ENCODE measurements around the gene SLC46A2. TPM values are rescaled to one million over a fixed set of nuclear protein-coding genes. Genes with fewer than 3 reads are reported as not detected.

Gene SLC46A2
- polyA plus RNA-seq, 1 experiment = not detected

DNA sequence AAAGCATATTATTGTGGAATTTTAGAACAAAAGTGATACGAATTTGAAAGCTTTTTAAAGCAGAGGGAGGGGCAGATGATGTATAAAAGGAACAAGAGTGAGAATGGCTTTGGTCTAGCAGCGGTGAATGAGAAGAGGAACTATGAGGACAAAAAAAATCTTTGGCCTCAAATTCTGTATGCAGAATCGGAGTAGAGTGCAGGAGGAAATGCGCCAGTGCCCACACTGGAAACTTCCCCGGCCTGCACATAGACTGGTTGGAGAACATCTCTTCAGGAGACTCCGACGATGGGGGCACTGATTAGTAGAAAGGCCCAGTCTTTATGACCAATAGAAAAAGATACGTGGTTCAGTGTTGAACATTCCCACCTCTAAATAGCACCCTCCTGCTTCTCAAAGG, 51.3 kb downstream of the SLC46A2 start:
- peaks cover 3% of the 10 kb centered on the region for H3K36me3 ChIP-seq (ENCODE audit: control insufficient read depth, insufficient read depth, low read length)
- CTCF ChIA-PET = interaction anchor here (0.6 to 2.1 kb wide), 6 partner anchors 9 to 64 kb away, joined by 3 to 12 read pairs (median 4); no protein-coding TSS in a partner anchor
- DNase-seq (ENCODE audit: low read depth) = no peak
- H3K4me3 ChIP-seq (ENCODE audit: low read depth, low read length) = no peak overlapping the region
- H3K27me3 ChIP-seq (ENCODE audit: control insufficient read depth, insufficient read depth, low read length) = no peaks in the 10 kb centered on the region
- TF ChIP-seq, protein P1, sequence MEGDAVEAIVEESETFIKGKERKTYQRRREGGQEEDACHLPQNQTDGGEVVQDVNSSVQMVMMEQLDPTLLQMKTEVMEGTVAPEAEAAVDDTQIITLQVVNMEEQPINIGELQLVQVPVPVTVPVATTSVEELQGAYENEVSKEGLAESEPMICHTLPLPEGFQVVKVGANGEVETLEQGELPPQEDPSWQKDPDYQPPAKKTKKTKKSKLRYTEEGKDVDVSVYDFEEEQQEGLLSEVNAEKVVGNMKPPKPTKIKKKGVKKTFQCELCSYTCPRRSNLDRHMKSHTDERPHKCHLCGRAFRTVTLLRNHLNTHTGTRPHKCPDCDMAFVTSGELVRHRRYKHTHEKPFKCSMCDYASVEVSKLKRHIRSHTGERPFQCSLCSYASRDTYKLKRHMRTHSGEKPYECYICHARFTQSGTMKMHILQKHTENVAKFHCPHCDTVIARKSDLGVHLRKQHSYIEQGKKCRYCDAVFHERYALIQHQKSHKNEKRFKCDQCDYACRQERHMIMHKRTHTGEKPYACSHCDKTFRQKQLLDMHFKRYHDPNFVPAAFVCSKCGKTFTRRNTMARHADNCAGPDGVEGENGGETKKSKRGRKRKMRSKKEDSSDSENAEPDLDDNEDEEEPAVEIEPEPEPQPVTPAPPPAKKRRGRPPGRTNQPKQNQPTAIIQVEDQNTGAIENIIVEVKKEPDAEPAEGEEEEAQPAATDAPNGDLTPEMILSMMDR (IDR thresholded peaks at IDR 0.05; ENCODE audit: insufficient read depth, low read depth, low read length) = no peak
- POLR2A ChIA-PET = no interaction called here

DNA sequence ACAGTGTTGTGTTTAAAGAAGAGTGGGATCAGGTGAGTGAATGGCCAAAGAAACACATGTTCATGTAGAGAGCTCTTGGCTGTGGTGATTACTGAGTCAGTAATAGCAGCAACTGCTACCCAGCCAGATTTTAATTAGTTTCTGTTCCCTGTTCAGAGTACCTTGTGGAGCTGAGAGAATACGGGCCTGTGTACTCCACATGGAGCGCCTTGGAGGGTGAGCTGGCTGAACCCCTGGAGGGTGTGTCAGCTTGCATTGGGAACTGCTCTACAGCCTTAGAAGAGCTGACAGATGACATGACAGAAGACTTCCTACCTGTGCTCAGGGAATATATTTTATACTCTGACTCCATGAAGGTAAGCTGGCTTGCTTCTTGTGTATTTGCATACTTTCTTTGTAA, 52.3 kb downstream of the SLC46A2 start:
- POLR2A ChIA-PET = no interaction called here
- DNase-seq (ENCODE audit: low read depth) = no peak
- Histone ChIP-seq H3K36me3 (ENCODE audit: control insufficient read depth, insufficient read depth, low read length) (peaks cover 3% of the 10 kb centered on the region), H3K27me3 (ENCODE audit: control insufficient read depth, insufficient read depth, low read length) (no peaks in the 10 kb centered on the region), H3K4me3 (ENCODE audit: low read depth, low read length) (no peak overlapping the region)
- TF ChIP-seq, protein P1 (IDR thresholded peaks at IDR 0.05; ENCODE audit: insufficient read depth, low read depth, low read length) = no peak
- CTCF ChIA-PET = interaction anchor here (0.6 to 2.1 kb wide), 5 partner anchors 10 to 235 kb away, joined by 3 to 12 read pairs (median 3); no protein-coding TSS in a partner anchor

DNA sequence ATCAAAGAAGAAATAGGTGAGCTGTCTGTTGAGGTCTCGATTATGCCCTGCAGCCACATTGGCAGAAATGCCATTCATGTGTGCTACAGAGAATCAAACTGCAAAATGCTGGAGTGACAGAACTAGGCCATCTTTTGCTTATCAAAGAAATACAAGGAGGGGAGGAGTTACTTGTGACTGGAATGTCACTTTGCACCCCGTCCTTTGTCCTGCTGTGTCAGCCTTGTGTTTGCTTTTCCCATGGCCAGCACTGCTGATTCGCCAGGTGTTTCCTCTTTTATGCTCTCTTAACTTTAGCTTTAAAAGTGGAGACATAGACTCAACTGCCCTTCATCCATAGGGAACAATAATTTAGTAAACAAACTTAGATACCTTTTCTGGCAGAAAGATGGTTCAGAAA, 54.3 kb downstream of the SLC46A2 start:
- no peak overlapping the region for H3K4me3 ChIP-seq (ENCODE audit: low read depth, low read length)
- H3K36me3 ChIP-seq (ENCODE audit: control insufficient read depth, insufficient read depth, low read length) = peaks cover 3% of the 10 kb centered on the region
- DNase-seq (ENCODE audit: low read depth) = no peak
- POLR2A ChIA-PET = no interaction called here
- TF ChIP-seq, protein P1 (IDR thresholded peaks at IDR 0.05; ENCODE audit: insufficient read depth, low read depth, low read length) = no peak
- H3K27me3 ChIP-seq (ENCODE audit: control insufficient read depth, insufficient read depth, low read length) = no peaks in the 10 kb centered on the region
- CTCF ChIA-PET = interaction anchor here (1.1 to 2.6 kb wide), 3 partner anchors 9 to 67 kb away, joined by 3 to 15 read pairs (median 3); no protein-coding TSS in a partner anchor

DNA sequence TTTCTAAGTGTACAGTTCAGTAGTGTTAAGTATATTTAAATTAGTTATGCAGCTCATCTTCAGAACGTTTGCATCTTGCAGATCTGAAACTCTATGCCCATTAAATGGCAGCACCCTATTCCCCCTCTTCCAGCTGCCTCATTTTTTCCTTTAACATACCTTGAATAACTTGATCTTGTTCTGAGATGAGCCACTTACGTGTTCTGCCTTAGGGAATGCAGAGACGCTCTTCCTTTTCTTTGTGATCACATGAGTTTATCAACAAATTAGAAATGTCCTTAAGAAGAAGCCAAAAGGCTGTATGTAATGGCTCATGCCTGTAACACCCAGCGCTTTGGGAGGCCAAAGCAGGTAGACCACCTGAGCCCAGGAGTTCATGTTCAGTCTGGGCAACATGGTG, 57.6 kb downstream of the SLC46A2 start:
- no peaks in the 10 kb centered on the region for H3K27me3 ChIP-seq (ENCODE audit: control insufficient read depth, insufficient read depth, low read length)
- no peak for DNase-seq (ENCODE audit: low read depth)
- CTCF ChIA-PET = interaction anchor here (1.7 kb wide), 1 partner anchor 10 kb away, joined by 6 read pairs; no protein-coding TSS in a partner anchor
- peaks cover 2% of the 10 kb centered on the region for H3K36me3 ChIP-seq (ENCODE audit: control insufficient read depth, insufficient read depth, low read length)
- TF ChIP-seq, protein P1 (IDR thresholded peaks at IDR 0.05; ENCODE audit: insufficient read depth, low read depth, low read length) = no peak
- POLR2A ChIA-PET = no interaction called here
- no peak overlapping the region for H3K4me3 ChIP-seq (ENCODE audit: low read depth, low read length)

DNA sequence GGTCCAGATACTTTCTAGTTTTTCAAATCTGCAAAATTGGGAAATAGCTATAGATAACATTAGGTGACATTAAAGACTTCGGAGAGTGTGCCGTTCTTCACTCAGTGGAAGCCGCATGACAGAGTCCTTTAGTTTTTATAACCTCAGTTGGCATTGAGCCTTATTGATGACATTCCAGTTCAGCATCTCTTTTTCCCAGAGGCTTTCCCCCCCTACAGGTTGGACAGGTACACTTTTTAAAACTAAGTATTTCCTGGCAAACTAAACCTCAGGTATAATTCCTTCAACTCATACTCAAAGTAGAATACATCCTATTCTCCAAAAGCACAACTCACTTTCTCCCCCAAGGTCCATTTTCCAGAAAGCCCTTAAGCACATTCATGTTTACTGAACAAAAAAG, 58.7 kb downstream of the SLC46A2 start:
- DNase-seq (ENCODE audit: low read depth) = no peak
- CTCF ChIA-PET = interaction anchor here (0.6 to 0.7 kb wide), 2 partner anchors 75 to 198 kb away, joined by 3 read pairs; no protein-coding TSS in a partner anchor
- peaks cover 1% of the 10 kb centered on the region; the same call in 1 of the 2 replicates for H3K36me3 ChIP-seq (ENCODE audit: control insufficient read depth, insufficient read depth, low read length)
- no peaks in the 10 kb centered on the region for H3K27me3 ChIP-seq (ENCODE audit: control insufficient read depth, insufficient read depth, low read length)
- POLR2A ChIA-PET = no interaction called here
- H3K4me3 ChIP-seq (ENCODE audit: low read depth, low read length) = no peak overlapping the region
- TF ChIP-seq, protein P1 (IDR thresholded peaks at IDR 0.05; ENCODE audit: insufficient read depth, low read depth, low read length) = no peak
